NT2/D1 (cell line): ENCODE data around the gene PGA4.

ENCODE experiments used
- SUZ12 ChIP-seq: IDR thresholded peaks from 2 replicates; pipeline ENCODE4 v1.6.1; 2011; ENCODE audit not compliant: insufficient read length, insufficient read depth; ENCODE audit errors: extremely low read depth
- YY1 ChIP-seq: IDR thresholded peaks from 2 replicates; pipeline ENCODE4 v1.6.1; 2011; ENCODE audit not compliant: insufficient read length, insufficient read depth
- ZNF274 ChIP-seq: IDR thresholded peaks from 2 replicates; pipeline ENCODE4 v1.6.1; 2011; ENCODE audit warnings: mild to moderate bottlenecking, low read depth, low read length

GRCh38 chr11:61172356-61172755 lies 49.8 kb upstream of the PGA4 start:
- no peak for TF ChIP-seq ZNF274
- no peak for TF ChIP-seq YY1
- no peak for TF ChIP-seq SUZ12
